Measurements from ENCODE around the gene HOMEZ. TPM values are rescaled to one million over a fixed set of nuclear protein-coding genes. Genes with fewer than 3 reads are reported as not detected.

The HOMEZ gene
- total RNA-seq, 2 donors from 2014 or later: 16.5 to 21.9 TPM

GRCh38 chr14:23299211-23299957, 13.5 kb upstream of the HOMEZ start:
- intact Hi-C loops (cut with DNase I): loop anchor here (10.0 kb wide), 1 partner anchor 175 kb away; no protein-coding TSS in a partner anchor
- no peaks in the 10 kb centered on the region for H3K9me3 ChIP-seq
- TF ChIP-seq CTCF (IDR thresholded peaks at IDR 0.05): no peak
- no peaks in the 10 kb centered on the region for H3K36me3 ChIP-seq
- no peaks in the 10 kb centered on the region for H3K27me3 ChIP-seq
- no peak overlapping the region for H3K9ac ChIP-seq (ENCODE audit: low read depth in 2 of 2, low read length in 2 of 2)
- no peak for DNase-seq
- H3K4me1 ChIP-seq: peaks cover 3% of the 10 kb centered on the region
- H3K27ac ChIP-seq: no peak overlapping the region
- no peak overlapping the region for H3K4me3 ChIP-seq

- Histone ChIP-seq H3K27ac (no peak overlapping the region), H3K36me3 (no peaks in the 10 kb centered on the region), H3K27me3 (no peaks in the 10 kb centered on the region), H3K4me1 (peaks cover 3% of the 10 kb centered on the region), H3K9ac (ENCODE audit: low read depth in 2 of 2, low read length in 2 of 2) (no peak overlapping the region), H3K9me3 (no peaks in the 10 kb centered on the region), H3K4me3 (no peak overlapping the region)
- intact Hi-C loops (cut with DNase I): loop anchor here (2.0 to 10.0 kb wide), 2 partner anchors 31 to 173 kb away; no protein-coding TSS in a partner anchor
- TF ChIP-seq CTCF (IDR thresholded peaks at IDR 0.05): no peak
- DNase-seq: no peak
Measured at GRCh38 chr14:23297611-23298277, 11.8 kb upstream of the HOMEZ start.

- Histone ChIP-seq H3K27me3 (no peaks in the 10 kb centered on the region), H3K36me3 (no peaks in the 10 kb centered on the region), H3K9ac (ENCODE audit: low read depth in 2 of 2, low read length in 2 of 2) (no peak overlapping the region), H3K4me3 (no peak overlapping the region), H3K9me3 (no peaks in the 10 kb centered on the region), H3K4me1 (peaks cover 3% of the 10 kb centered on the region), H3K27ac (no peak overlapping the region)
- TF ChIP-seq CTCF (IDR thresholded peaks at IDR 0.05): no peak
- intact Hi-C loops (cut with DNase I): loop anchor here (2.0 to 10.0 kb wide), 2 partner anchors 30 to 172 kb away; no protein-coding TSS in a partner anchor
- no peak for DNase-seq
Measured at GRCh38 chr14:23297096-23297495, 11.2 kb upstream of the HOMEZ start.

GRCh38 chr14:23296012-23296777, 10.3 kb upstream of the HOMEZ start:
- intact Hi-C loops (cut with DNase I): loop anchor here (2.0 to 10.0 kb wide), 2 partner anchors 29 to 171 kb away; no protein-coding TSS in a partner anchor
- no peak for TF ChIP-seq CTCF (IDR thresholded peaks at IDR 0.05)
- no peak overlapping the region for H3K27ac ChIP-seq

More at GRCh38 chr14:23296012-23296777, 10.3 kb upstream of the HOMEZ start:
- H3K4me1 ChIP-seq: peaks cover 3% of the 10 kb centered on the region
- no peak overlapping the region for H3K9ac ChIP-seq (ENCODE audit: low read depth in 2 of 2, low read length in 2 of 2)
- no peaks in the 10 kb centered on the region for H3K27me3 ChIP-seq
- H3K36me3 ChIP-seq: no peaks in the 10 kb centered on the region
- DNase-seq: no peak
- H3K9me3 ChIP-seq: no peaks in the 10 kb centered on the region
- H3K4me3 ChIP-seq: no peak overlapping the region
